LNCaP clone FGC (cell line): ENCODE results near the gene PLD2.

Experiments used
- DNase-seq: peaks from one replicate; pipeline ENCODE4 v3.0.0-alpha.2; 2011; ENCODE audit warnings: low read depth
- H3K4me3 ChIP-seq: 2 replicates; pipeline ENCODE4 v1.5.1; 2011; ENCODE audit warnings: mild to moderate bottlenecking, low read depth, low read length, control low read depth
- TF ChIP-seq, protein P1 (sequence below): IDR thresholded peaks from 2 replicates; pipeline ENCODE4 v1.5.1; 2012; ENCODE audit warnings: mild to moderate bottlenecking; ENCODE audit not compliant: control insufficient read depth, insufficient read depth; ENCODE audit errors: extremely low read depth

Gene PLD2

DNA sequence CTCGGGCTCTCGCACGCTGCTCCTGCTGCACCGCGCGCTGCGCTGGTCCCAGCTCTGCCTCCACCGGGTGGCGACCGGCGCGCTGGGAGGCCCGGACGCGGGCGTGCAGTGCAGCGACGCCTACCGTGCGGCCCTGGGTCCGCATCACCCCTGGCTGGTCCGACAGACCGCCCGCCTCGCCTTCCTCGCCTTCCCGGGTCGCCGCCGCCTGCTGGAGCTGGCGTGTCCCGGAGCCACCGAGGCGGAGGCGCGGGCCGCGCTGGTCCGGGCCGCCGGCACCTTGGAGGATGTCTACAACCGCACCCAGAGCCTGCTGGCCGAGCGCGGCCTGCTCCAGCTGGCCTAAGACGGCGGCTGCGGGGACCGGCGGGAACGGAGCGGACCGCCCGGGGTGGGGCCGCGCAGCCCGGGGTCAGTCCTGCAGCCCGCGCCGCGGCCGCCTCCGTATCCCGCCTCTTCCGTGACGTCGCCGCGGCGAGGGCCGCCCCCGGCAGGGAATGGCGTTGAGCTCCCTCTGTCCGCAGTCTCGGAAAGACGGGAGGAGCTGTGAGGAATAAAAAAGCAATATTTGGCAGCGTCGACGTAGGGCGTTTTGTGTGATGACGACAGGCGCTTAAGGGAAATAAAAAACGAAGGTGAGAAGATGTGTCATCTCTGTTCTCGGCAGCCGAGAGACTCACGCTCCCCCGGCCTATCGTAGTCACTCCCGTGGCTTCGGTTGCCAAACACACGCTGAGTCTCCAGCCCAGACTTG, 16.8 kb upstream of the PLD2 start:
- peak overlapping the region; percentile 78 for H3K4me3 ChIP-seq
- peak; percentile 78 for DNase-seq
- TF ChIP-seq, protein P1, sequence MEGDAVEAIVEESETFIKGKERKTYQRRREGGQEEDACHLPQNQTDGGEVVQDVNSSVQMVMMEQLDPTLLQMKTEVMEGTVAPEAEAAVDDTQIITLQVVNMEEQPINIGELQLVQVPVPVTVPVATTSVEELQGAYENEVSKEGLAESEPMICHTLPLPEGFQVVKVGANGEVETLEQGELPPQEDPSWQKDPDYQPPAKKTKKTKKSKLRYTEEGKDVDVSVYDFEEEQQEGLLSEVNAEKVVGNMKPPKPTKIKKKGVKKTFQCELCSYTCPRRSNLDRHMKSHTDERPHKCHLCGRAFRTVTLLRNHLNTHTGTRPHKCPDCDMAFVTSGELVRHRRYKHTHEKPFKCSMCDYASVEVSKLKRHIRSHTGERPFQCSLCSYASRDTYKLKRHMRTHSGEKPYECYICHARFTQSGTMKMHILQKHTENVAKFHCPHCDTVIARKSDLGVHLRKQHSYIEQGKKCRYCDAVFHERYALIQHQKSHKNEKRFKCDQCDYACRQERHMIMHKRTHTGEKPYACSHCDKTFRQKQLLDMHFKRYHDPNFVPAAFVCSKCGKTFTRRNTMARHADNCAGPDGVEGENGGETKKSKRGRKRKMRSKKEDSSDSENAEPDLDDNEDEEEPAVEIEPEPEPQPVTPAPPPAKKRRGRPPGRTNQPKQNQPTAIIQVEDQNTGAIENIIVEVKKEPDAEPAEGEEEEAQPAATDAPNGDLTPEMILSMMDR = peak; percentile 92

DNA sequence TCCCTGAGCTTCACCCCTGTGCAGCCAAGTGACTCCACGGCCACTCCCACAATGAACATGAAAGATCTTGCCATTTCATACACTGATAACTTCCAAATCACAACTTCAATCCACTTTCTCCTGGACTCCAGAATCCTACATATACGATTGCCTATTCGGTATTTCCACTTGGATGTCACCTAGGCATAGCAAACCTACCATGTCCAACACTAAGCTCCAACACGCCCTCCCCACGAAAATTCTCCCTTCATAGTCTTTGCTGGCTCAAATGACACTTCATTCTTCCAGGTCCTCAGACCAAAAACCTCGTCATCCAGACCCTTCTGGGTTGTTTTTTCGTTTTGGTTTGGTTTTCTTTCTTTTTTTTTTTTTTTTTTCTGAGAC, 16.3 kb upstream of the PLD2 start:
- peak overlapping the region; percentile 78 for H3K4me3 ChIP-seq
- DNase-seq = no peak
- TF ChIP-seq, protein P1 = no peak

DNA sequence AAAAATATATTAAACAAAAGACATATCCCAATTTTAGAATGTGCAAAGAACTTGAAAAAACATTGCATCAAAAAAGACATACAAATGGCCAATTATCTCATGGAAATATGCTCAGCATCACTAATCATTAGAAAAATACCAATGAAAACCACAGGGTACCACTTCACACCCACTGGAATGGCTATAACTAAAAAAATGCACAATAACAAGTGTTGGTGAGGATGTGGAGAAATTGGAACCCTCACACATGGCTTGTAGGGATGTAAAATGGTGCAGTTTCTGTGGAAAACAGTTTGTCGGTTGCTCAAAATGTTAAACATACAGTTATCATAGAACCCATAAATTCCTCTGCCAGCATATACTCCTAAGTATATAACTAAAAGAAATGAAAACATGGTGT, 11.8 kb upstream of the PLD2 start:
- no peak overlapping the region for H3K4me3 ChIP-seq
- no peak for DNase-seq
- TF ChIP-seq, protein P1 = no peak

DNA sequence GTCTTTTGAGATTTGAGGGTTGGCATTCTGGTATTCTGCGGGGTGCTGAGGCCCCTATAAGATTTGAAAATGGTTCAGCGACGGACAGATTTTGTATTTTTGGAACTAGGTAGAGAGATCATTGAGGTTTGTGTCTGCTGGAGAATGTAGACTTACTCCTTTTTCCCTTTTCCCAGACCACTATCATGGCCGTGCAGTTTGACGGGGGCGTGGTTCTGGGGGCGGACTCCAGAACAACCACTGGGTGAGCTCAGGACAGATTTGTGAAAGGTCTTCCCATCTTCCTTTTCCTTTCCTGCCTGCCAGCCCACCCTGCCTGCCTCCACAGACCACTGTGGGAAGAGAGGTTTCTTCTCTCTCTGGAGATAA, 10.4 kb upstream of the PLD2 start:
- no peak for DNase-seq
- TF ChIP-seq, protein P1 = no peak
- H3K4me3 ChIP-seq = peak overlapping the region; percentile 100

DNA sequence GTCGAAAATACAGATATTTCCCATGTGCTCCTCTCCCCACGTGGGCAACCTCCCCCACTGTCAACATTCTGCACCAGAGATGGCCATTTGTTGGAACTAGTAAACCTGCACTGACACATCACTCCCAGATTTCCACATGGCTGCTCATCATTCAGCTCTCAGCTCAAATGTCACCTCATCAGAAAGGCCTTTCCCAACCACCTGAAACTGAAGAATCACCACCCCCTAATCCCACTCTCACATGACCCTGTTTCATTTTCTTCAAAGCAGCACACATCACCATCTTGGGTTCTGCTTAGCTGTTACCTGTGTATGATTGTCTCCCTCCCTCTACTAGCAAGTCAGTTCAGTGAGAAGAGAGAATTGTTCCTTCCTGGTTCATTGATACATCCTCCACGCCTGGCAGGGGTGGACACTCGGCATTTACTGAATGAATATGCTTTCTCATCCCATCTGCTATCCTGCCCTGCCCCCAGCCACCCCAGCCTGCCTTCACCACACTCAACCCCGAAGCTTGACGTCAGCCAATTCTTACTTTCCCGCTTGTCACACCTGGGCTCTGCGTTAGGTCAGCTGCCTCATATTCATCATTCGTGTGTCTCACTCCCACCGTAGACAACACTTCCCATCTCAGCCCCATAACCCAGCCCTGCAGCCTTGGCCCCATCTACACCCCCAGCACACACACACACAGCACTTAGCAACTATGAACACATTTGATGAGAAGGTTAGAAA, 6.3 kb upstream of the PLD2 start:
- TF ChIP-seq, protein P1 = no peak
- H3K4me3 ChIP-seq = no peak overlapping the region
- DNase-seq = no peak

DNA sequence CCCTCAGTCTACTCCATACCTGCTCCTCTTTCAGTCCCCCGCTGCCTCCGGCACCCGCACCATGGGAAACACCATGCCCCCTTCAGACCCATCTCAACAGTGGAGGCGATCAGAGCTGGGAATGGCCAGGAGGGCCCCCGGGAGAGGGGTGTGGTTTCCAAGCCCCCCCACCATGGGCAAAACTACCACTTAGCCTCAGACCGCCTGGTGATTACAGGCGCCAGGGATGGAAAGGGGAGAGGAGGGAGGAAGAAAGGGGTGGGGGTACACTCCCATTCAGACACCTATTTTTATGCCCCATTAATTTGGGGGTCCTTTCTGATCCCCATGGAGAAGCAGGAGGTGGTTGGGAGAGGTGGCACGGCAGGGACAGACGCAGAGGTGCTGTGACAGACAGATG, 4.7 kb upstream of the PLD2 start, which contains the start of gene C17orf114:
Gene C17orf114, minus strand, starts transcription at position 101 of the 400 bp plus-strand sequence.
- DNase-seq = no peak
- TF ChIP-seq, protein P1 = no peak
- H3K4me3 ChIP-seq = no peak within 1 kb of the TSS
